Measurements from ENCODE around the gene SLF2. TPM values are rescaled to one million over a fixed set of nuclear protein-coding genes. Genes with fewer than 3 reads are reported as not detected.

SLF2 gene
- total and polyA plus RNA-seq, 2 of the 8 experiments (the other 6 are each of a cell fraction or from before 2014, with no cell fraction given): 5.5 to 20.9 TPM

- H2BK20ac ChIP-seq (ENCODE audit: low read length): no peak overlapping the region
- 18% methylated on average over 9 of the region's 9 CpGs; no CpG with 5 or more reads in 1 of the 2 experiments for WGBS, 2 experiments (ENCODE audit: extremely low coverage in 1 of 2, insufficient coverage in 1 of 2, insufficient read length in 1 of 2, insufficient replicate concordance in 2 of 2, low coverage in 1 of 2, low lambda C conversion rate in 2 of 2, missing lambda C conversion rate in 1 of 2)
- CTCF ChIA-PET (ENCODE audit: partially characterized antibody): interaction anchor here (0.6 to 5.4 kb wide), 21 partner anchors 8 to 773 kb away, joined by 3 to 32 read pairs (median 4); partner anchors contain the start of genes MRPL43 and TWNK
Observed at GRCh38 chr10:100968863-100969186, 56.1 kb downstream of the SLF2 start.

More at GRCh38 chr10:100968863-100969186, 56.1 kb downstream of the SLF2 start:
- H3K4ac ChIP-seq (replicated peaks; ENCODE audit: insufficient read length, low read depth, low read length): peak overlapping the region; percentile 17
- POLR2A ChIA-PET (ENCODE audit: partially characterized antibody): interaction anchor here (1.2 to 6.0 kb wide), 6 partner anchors 8 to 54 kb away, joined by 3 to 38 read pairs (median 4); no protein-coding TSS in a partner anchor
- no peak overlapping the region for H4K5ac ChIP-seq (ENCODE audit: insufficient read length, low read depth, low read length)
- no peaks in the 10 kb centered on the region for H3K9me3 ChIP-seq (ENCODE audit: insufficient read depth in 2 of 2, low read depth in 1 of 2, low read length in 1 of 2)
- H3K36me3 ChIP-seq (ENCODE audit: control insufficient read depth in 2 of 4, insufficient read depth in 4 of 4, low read length in 3 of 4): no peaks in the 10 kb centered on the region
- peaks cover 0 to 3% (median 1%) of the 10 kb centered on the region in 4 experiments; a peak in 1 of 7 replicates for H3K27me3 ChIP-seq (replicated peaks in 1 of 4; ENCODE audit: control insufficient read depth in 3 of 4, extremely low read depth in 1 of 4, insufficient read depth in 3 of 4, low read length in 3 of 4)
- H4K91ac ChIP-seq (replicated peaks; ENCODE audit: insufficient read length, low read length): no peak overlapping the region
- H2BK5ac ChIP-seq (ENCODE audit: low read depth, low read length): 0 out of 2 replicates have a peak overlapping the region, but pooled peaks have one; percentile 20
- H3K23ac ChIP-seq (ENCODE audit: insufficient read length): no peak overlapping the region
- TF ChIP-seq BCL11A (IDR thresholded peaks at IDR 0.05; ENCODE audit: low read depth in 2 of 2, low read length in 2 of 2) (no peak), POU5F1 (IDR thresholded peaks at IDR 0.05; ENCODE audit: low read depth, low read length) (no peak), GABPA (IDR thresholded peaks at IDR 0.05; ENCODE audit: borderline replicate concordance, insufficient read depth, low read length) (no peak), SAP30 (IDR thresholded peaks at IDR 0.05; ENCODE audit: insufficient read depth, insufficient replicate concordance, low read length) (no peak), CTBP2 (IDR thresholded peaks at IDR 0.05; ENCODE audit: borderline replicate concordance, insufficient read depth, insufficient read length, low read length) (no peak)
- no peak overlapping the region for H2AK5ac ChIP-seq (ENCODE audit: low read depth, low read length)
- FAIRE-seq: no peak
- no peak for DNase-seq (ENCODE audit: low read depth in 1 of 2, low spot score in 2 of 2)
- H3K79me1 ChIP-seq (ENCODE audit: low read depth, low read length): no peaks in the 10 kb centered on the region
- peak overlapping the region; percentile 89 to 90 for H3K4me2 ChIP-seq (ENCODE audit: insufficient read depth in 1 of 2, low read depth in 2 of 2, low read length in 2 of 2)
- H3K4me1 ChIP-seq (replicated peaks in 1 of 4; ENCODE audit: control insufficient read depth in 3 of 4, insufficient read depth in 4 of 4, low read length in 3 of 4): peaks cover 7 to 19% (median 10%) of the 10 kb centered on the region in 4 experiments
- H3K9ac ChIP-seq (replicated peaks in 1 of 4; ENCODE audit: extremely low read depth in 1 of 4, low read depth in 3 of 4, low read length in 3 of 4): no peak overlapping the region; a peak in 1 of 7 replicates
- H4K20me1 ChIP-seq (replicated peaks in 1 of 2; ENCODE audit: control insufficient read depth in 1 of 2, insufficient read depth in 2 of 2, low read length in 2 of 2): peaks cover 0 to 5% of the 10 kb centered on the region in 2 experiments
- H3K14ac ChIP-seq (ENCODE audit: insufficient read length): no peak overlapping the region
- peaks cover 9% of the 10 kb centered on the region for H3K23me2 ChIP-seq (ENCODE audit: low read depth, low read length)
- H2BK15ac ChIP-seq (ENCODE audit: low read length): no peak overlapping the region
- no peak overlapping the region for H3K56ac ChIP-seq (replicated peaks; ENCODE audit: insufficient read length, low read depth, low read length)
- no peak overlapping the region for H2BK120ac ChIP-seq (replicated peaks; ENCODE audit: low read depth, low read length)
- no peak overlapping the region for H3K27ac ChIP-seq (ENCODE audit: low read depth, low read length)
- peak overlapping the region; percentile 94 for H2AFZ ChIP-seq (ENCODE audit: low read length)
- no peaks in the 10 kb centered on the region for H3K79me2 ChIP-seq (ENCODE audit: control insufficient read depth in 1 of 2, insufficient read depth in 2 of 2, low read length in 2 of 2)
- H3K4me3 ChIP-seq (ENCODE audit: extremely low read depth in 1 of 4, insufficient read depth in 2 of 4, low read depth in 3 of 4, low read length in 4 of 4): peak overlapping the region; percentile 64 to 97 (median 69)
- peak overlapping the region; percentile 94 for H3K18ac ChIP-seq (ENCODE audit: extremely low read depth, low read length)
- no peak overlapping the region for H2BK12ac ChIP-seq (ENCODE audit: low read depth, low read length)
- 0 out of 2 replicates have a peak overlapping the region, but pooled peaks have one; percentile 62 for H4K8ac ChIP-seq (ENCODE audit: extremely low read depth, insufficient read depth, low read length)
